Breast epithelium (tissue), 4 donors: ENCODE measurements around the gene ULBP1. TPM values are rescaled to one million over a fixed set of nuclear protein-coding genes. Genes with fewer than 3 reads are reported as not detected.
"Not testable (repeated sequence)": the region's sequence is repeated elsewhere in the genome, so short reads cannot be mapped to it uniquely, and the experiment has no call there.

Experiments
- DNase-seq, 2 donors: peaks; one replicate each; pipeline ENCODE4 v3.0.0-alpha.2; 2019; ENCODE audit warnings: low spot score in 2 of 2
- H3K27ac ChIP-seq, 2 donors: fragments of 200-600 bp; sonication (generic) in 1 of 2; one replicate each; pipeline ENCODE4 v1.5.1; 2016 to 2019; ENCODE audit warnings: mild to moderate bottlenecking in 1 of 2
- H3K27me3 ChIP-seq, 2 donors: fragments of 200-600 bp; sonication (generic) in 1 of 2; one replicate each; pipeline versions ENCODE4 v1.5.1 to v1.6.0; 2017 to 2019; ENCODE audit warnings: control low read depth in 1 of 2, mild to moderate bottlenecking in 1 of 2
- H3K36me3 ChIP-seq: fragments of 200-600 bp; one replicate; pipeline ENCODE4 v1.5.1; 2019
- H3K4me1 ChIP-seq, 2 donors: fragments of 200-600 bp; sonication (generic); one replicate each; pipeline ENCODE4 v1.5.1; 2016 to 2019; ENCODE audit warnings: control low read depth in 1 of 2
- H3K4me3 ChIP-seq, 3 donors: fragments of 200-600 bp; sonication (generic); 1 replicate in 2 of 3; 2 replicates in 1 of 3; pipeline ENCODE4 v1.5.1; 2016 to 2019; ENCODE audit warnings: mild to moderate bottlenecking in 3 of 3, moderate library complexity in 2 of 3
- H3K9me3 ChIP-seq, 2 donors: fragments of 200-600 bp; sonication (generic) in 1 of 2; one replicate each; pipeline ENCODE4 v1.5.1; 2016 to 2019; ENCODE audit warnings: control low read depth in 1 of 2
- CTCF ChIP-seq, 3 donors: fragments of 450-650 bp; IDR thresholded peaks; one replicate each; pipeline ENCODE4 v1.5.1; 2016 to 2017; ENCODE audit warnings: antibody characterized with exemption in 3 of 3, mild to moderate bottlenecking in 3 of 3, moderate library complexity in 3 of 3
- POLR2A ChIP-seq: fragments of 450-650 bp; IDR thresholded peaks from one replicate; pipeline ENCODE4 v1.6.1; 2016; ENCODE audit warnings: antibody characterized with exemption, mild to moderate bottlenecking, moderate library complexity
- POLR2AphosphoS5 ChIP-seq, 3 donors: sonication (generic); formaldehyde crosslinking; IDR thresholded peaks; one replicate each; pipeline ENCODE4 v1.6.1; 2017; ENCODE audit warnings: antibody characterized with exemption in 3 of 3
- intact Hi-C: fragments of 100-400 bp; cut with DNase I; formaldehyde crosslinking; loops from one replicate; pipeline ENCODE4 v1.15.1; 2023; ENCODE audit warnings: low total_unique reads
- total RNA-seq, 3 donors: library from RNA; depleted of rRNA; stranded (reverse); fragments of >200 nt; gene quantifications; one replicate each; pipeline ENCODE4 v1.1.0, GENCODE V29; 2016

ULBP1 gene
- total RNA-seq, 3 donors from 2014 or later: under 0.01 to 0.29 TPM; not detected in 1

GRCh38 chr6:149990661-149991471 is 27.1 kb downstream of the ULBP1 start:
- Histone ChIP-seq H3K27ac (no peak overlapping the region), H3K4me1 (peaks cover 0 to 7% of the 10 kb centered on the region in 2 donors), H3K9me3 (peaks cover 0 to 5% of the 10 kb centered on the region in 2 donors), H3K4me3 (peak overlapping the region; percentile 3 to 56 (median 15)), H3K27me3 (peaks cover 0 to 93% of the 10 kb centered on the region in 2 donors), H3K36me3 (no peaks in the 10 kb centered on the region)
- TF ChIP-seq POLR2AphosphoS5 (IDR thresholded peaks at IDR 0.05) (no peak), POLR2A (no peak), CTCF (IDR thresholded peaks at IDR 0.05) (no peak)
- intact Hi-C loops: no loop called here
- peak in 1 of 2 donors; percentile 48 for DNase-seq

- H3K27ac ChIP-seq, H3K4me1 ChIP-seq, H3K36me3 ChIP-seq, DNase-seq, H3K4me3 ChIP-seq, H3K9me3 ChIP-seq, intact Hi-C loops: not testable (repeated sequence)
- peaks cover 0 to 93% of the 10 kb centered on the region in 2 donors for H3K27me3 ChIP-seq
Observed at GRCh38 chr6:149991472-149991795, 27.7 kb downstream of the ULBP1 start.

- intact Hi-C loops: no loop called here
- peaks cover 0 to 5% of the 10 kb centered on the region in 2 donors for H3K9me3 ChIP-seq
- no peak for TF ChIP-seq POLR2A
- TF ChIP-seq CTCF (IDR thresholded peaks at IDR 0.05): no peak
- TF ChIP-seq POLR2AphosphoS5 (IDR thresholded peaks at IDR 0.05): no peak
- no peak for DNase-seq
- H3K27me3 ChIP-seq: peaks cover 0 to 92% of the 10 kb centered on the region in 2 donors
- H3K27ac ChIP-seq: no peak overlapping the region
- no peaks in the 10 kb centered on the region for H3K36me3 ChIP-seq
- H3K4me1 ChIP-seq: peaks cover 0 to 7% of the 10 kb centered on the region in 2 donors
- no peak overlapping the region for H3K4me3 ChIP-seq
Observed at GRCh38 chr6:149991838-149992237, 28.1 kb downstream of the ULBP1 start.

GRCh38 chr6:149995235-149995750 is 31.6 kb downstream of the ULBP1 start:
- Histone ChIP-seq H3K27ac (no peak overlapping the region), H3K36me3 (no peaks in the 10 kb centered on the region), H3K9me3 (no peaks in the 10 kb centered on the region), H3K27me3 (peaks cover 0 to 65% of the 10 kb centered on the region in 2 donors), H3K4me1 (peaks cover 0 to 6% of the 10 kb centered on the region in 2 donors), H3K4me3 (no peak overlapping the region)
- intact Hi-C loops: no loop called here
- no peak for TF ChIP-seq POLR2AphosphoS5 (IDR thresholded peaks at IDR 0.05)
- no peak for TF ChIP-seq POLR2A
- no peak for TF ChIP-seq CTCF (IDR thresholded peaks at IDR 0.05)
- DNase-seq: no peak

- intact Hi-C loops: no loop called here
- Histone ChIP-seq H3K27ac (no peak overlapping the region), H3K9me3 (no peaks in the 10 kb centered on the region), H3K4me1 (no peaks in the 10 kb centered on the region), H3K4me3 (no peak overlapping the region), H3K36me3 (no peaks in the 10 kb centered on the region), H3K27me3 (peaks cover 0 to 58% of the 10 kb centered on the region in 2 donors)
- TF ChIP-seq CTCF (IDR thresholded peaks at IDR 0.05) (no peak), POLR2A (no peak), POLR2AphosphoS5 (IDR thresholded peaks at IDR 0.05) (no peak)
- DNase-seq: no peak
Observed at GRCh38 chr6:149995971-149996370, 32.2 kb downstream of the ULBP1 start.
